ENCODE data around the gene ADAM23. TPM values are rescaled to one million over a fixed set of nuclear protein-coding genes. Genes with fewer than 3 reads are reported as not detected.

Gene ADAM23
- polyA plus RNA-seq, 1 of the 3 experiments (the other 2 are of a cell fraction): 3.7 TPM

- Histone ChIP-seq H3K4me1 (ENCODE audit: control insufficient read depth in 1 of 2, insufficient read depth in 2 of 2, low read depth in 1 of 2, low read length in 1 of 2) (no peaks in the 10 kb centered on the region), H3K79me2 (ENCODE audit: insufficient read depth) (no peaks in the 10 kb centered on the region), H3K27me3 (ENCODE audit: insufficient read depth) (no peaks in the 10 kb centered on the region), H3K9me3 (no peaks in the 10 kb centered on the region), H2AFZ (ENCODE audit: low read depth) (no peak overlapping the region), H3K27ac (ENCODE audit: low read depth in 2 of 2, low read length in 1 of 2) (no peak overlapping the region), H3K4me2 (no peak overlapping the region), H3F3A (replicated peaks; ENCODE audit: insufficient read depth) (no peaks in the 10 kb centered on the region), H3K9me2 (no peaks in the 10 kb centered on the region), H4K20me1 (ENCODE audit: insufficient read depth) (no peaks in the 10 kb centered on the region), H3K9ac (no peak overlapping the region), H3K4me3 (ENCODE audit: low read depth in 2 of 2, low read length in 1 of 2) (no peak overlapping the region), H3K36me3 (replicated peaks in 1 of 2; ENCODE audit: control insufficient read depth in 1 of 2, insufficient read depth in 2 of 2, low read length in 1 of 2) (no peaks in the 10 kb centered on the region)
- ChIA-PET CTCF (no interaction called here), POLR2A (interaction anchor here (0.6 kb wide), 1 partner anchor 18 kb away, joined by 3 read pairs; no protein-coding TSS in a partner anchor)
- no peak for TF ChIP-seq TAF1 (IDR thresholded peaks at IDR 0.05; ENCODE audit: borderline replicate concordance, low read depth, low read length)
- 83% methylated on average over 2 of the region's 2 CpGs for WGBS (ENCODE audit: low lambda C conversion rate)
- DNase-seq: no peak
Measured at GRCh38 chr2:206562375-206562774, 119.0 kb downstream of the ADAM23 start.

GRCh38 chr2:206563374-206563773, 120.0 kb downstream of the ADAM23 start:
- Histone ChIP-seq H4K20me1 (ENCODE audit: insufficient read depth) (no peaks in the 10 kb centered on the region), H3K4me2 (no peak overlapping the region), H3K27ac (ENCODE audit: low read depth in 2 of 2, low read length in 1 of 2) (no peak overlapping the region), H3K9me3 (no peaks in the 10 kb centered on the region), H3K4me1 (ENCODE audit: control insufficient read depth in 1 of 2, insufficient read depth in 2 of 2, low read depth in 1 of 2, low read length in 1 of 2) (no peaks in the 10 kb centered on the region), H3F3A (replicated peaks; ENCODE audit: insufficient read depth) (no peaks in the 10 kb centered on the region), H3K36me3 (replicated peaks in 1 of 2; ENCODE audit: control insufficient read depth in 1 of 2, insufficient read depth in 2 of 2, low read length in 1 of 2) (peaks cover 0 to 6% of the 10 kb centered on the region in 2 experiments), H3K4me3 (ENCODE audit: low read depth in 2 of 2, low read length in 1 of 2) (no peak overlapping the region), H3K27me3 (ENCODE audit: insufficient read depth) (no peaks in the 10 kb centered on the region), H3K9me2 (no peaks in the 10 kb centered on the region), H2AFZ (ENCODE audit: low read depth) (no peak overlapping the region), H3K9ac (no peak overlapping the region), H3K79me2 (ENCODE audit: insufficient read depth) (no peaks in the 10 kb centered on the region)
- 72% methylated on average over 2 of the region's 2 CpGs for WGBS (ENCODE audit: low lambda C conversion rate)
- POLR2A ChIA-PET: no interaction called here
- TF ChIP-seq EZH2phosphoT487 (IDR thresholded peaks at IDR 0.05; ENCODE audit: borderline replicate concordance, low read depth): no peak
- no peak for TF ChIP-seq SMC3 (IDR thresholded peaks at IDR 0.05; ENCODE audit: low read depth, low read length)
- TF ChIP-seq PBX3 (IDR thresholded peaks at IDR 0.05): no peak
- no peak for TF ChIP-seq JUND (IDR thresholded peaks at IDR 0.05)
- no peak for TF ChIP-seq CTCF (IDR thresholded peaks at IDR 0.05)
- no peak for TF ChIP-seq POLR2AphosphoS5 (IDR thresholded peaks at IDR 0.05; ENCODE audit: low read depth, low read length)
- TF ChIP-seq CHD2 (IDR thresholded peaks at IDR 0.05; ENCODE audit: low read length, partially characterized antibody): no peak
- CTCF ChIA-PET: no interaction called here
- no peak for DNase-seq

- Histone ChIP-seq H3F3A (replicated peaks; ENCODE audit: insufficient read depth) (no peaks in the 10 kb centered on the region), H3K4me2 (no peak overlapping the region), H3K9me3 (no peaks in the 10 kb centered on the region), H4K20me1 (ENCODE audit: insufficient read depth) (no peaks in the 10 kb centered on the region), H3K79me2 (ENCODE audit: insufficient read depth) (no peaks in the 10 kb centered on the region), H3K36me3 (replicated peaks in 1 of 2; ENCODE audit: control insufficient read depth in 1 of 2, insufficient read depth in 2 of 2, low read length in 1 of 2) (peaks cover 0 to 6% of the 10 kb centered on the region in 2 experiments), H3K4me1 (ENCODE audit: control insufficient read depth in 1 of 2, insufficient read depth in 2 of 2, low read depth in 1 of 2, low read length in 1 of 2) (no peaks in the 10 kb centered on the region), H3K9me2 (no peaks in the 10 kb centered on the region), H3K27me3 (ENCODE audit: insufficient read depth) (no peaks in the 10 kb centered on the region), H3K9ac (no peak overlapping the region), H3K27ac (ENCODE audit: low read depth in 2 of 2, low read length in 1 of 2) (no peak overlapping the region), H3K4me3 (ENCODE audit: low read depth in 2 of 2, low read length in 1 of 2) (no peak overlapping the region), H2AFZ (ENCODE audit: low read depth) (no peak overlapping the region)
- ChIA-PET CTCF (interaction anchor here (2.3 kb wide), 1 partner anchor 9 kb away, joined by 15 read pairs; no protein-coding TSS in a partner anchor), POLR2A (no interaction called here)
- WGBS (ENCODE audit: low lambda C conversion rate): 70% methylated on average over 4 of the region's 4 CpGs
- no peak for TF ChIP-seq TCF12 (IDR thresholded peaks at IDR 0.05)
- TF ChIP-seq GABPA (IDR thresholded peaks at IDR 0.05; ENCODE audit: low read depth): no peak
- no peak for TF ChIP-seq FOXJ3 (CRISPR knock-in tag; IDR thresholded peaks at IDR 0.05)
- TF ChIP-seq PBX3 (IDR thresholded peaks at IDR 0.05): no peak
- no peak for DNase-seq
Measured at GRCh38 chr2:206565666-206566065, 122.3 kb downstream of the ADAM23 start.

All from SK-N-SH (cell line).